ENCODE measurements around the gene VPS72.

DNA sequence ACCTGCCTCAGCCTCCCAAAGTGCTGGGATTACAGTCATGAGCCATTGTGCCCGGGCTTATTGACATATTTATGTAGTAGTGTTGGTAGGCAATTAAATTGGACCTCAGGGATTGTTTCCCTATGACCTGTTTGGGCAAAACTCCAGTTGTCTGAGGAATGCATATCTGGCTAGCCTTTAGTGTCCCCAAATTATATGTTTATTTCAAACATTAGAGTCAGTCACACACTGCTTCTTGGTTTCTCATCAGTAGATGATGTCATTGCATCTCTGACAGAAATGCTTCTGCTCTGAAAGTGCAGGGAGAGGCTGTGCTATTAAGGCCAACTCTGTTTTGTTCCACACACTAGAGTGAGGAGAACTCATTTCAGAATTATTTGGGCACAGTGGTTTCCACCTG, 20.8 kb upstream of the VPS72 start:
- no peak for TF ChIP-seq YY1 (IDR thresholded peaks at IDR 0.05; ENCODE audit: low read depth)
- no peak for TF ChIP-seq CTCF (IDR thresholded peaks at IDR 0.05)
- TF ChIP-seq RCOR1 (IDR thresholded peaks at IDR 0.05; ENCODE audit: low read length), result no peak
- TF ChIP-seq EZH2phosphoT487 (IDR thresholded peaks at IDR 0.05; ENCODE audit: borderline replicate concordance, low read depth), result no peak
- TF ChIP-seq, protein P1, sequence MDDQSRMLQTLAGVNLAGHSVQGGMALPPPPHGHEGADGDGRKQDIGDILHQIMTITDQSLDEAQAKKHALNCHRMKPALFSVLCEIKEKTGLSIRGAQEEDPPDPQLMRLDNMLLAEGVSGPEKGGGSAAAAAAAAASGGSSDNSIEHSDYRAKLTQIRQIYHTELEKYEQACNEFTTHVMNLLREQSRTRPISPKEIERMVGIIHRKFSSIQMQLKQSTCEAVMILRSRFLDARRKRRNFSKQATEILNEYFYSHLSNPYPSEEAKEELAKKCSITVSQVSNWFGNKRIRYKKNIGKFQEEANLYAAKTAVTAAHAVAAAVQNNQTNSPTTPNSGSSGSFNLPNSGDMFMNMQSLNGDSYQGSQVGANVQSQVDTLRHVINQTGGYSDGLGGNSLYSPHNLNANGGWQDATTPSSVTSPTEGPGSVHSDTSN (IDR thresholded peaks at IDR 0.05), result no peak
- TF ChIP-seq NFIC (IDR thresholded peaks at IDR 0.05; ENCODE audit: borderline replicate concordance), result no peak
- no peak for TF ChIP-seq FOXJ3 (CRISPR knock-in tag; IDR thresholded peaks at IDR 0.05)

Measured in SK-N-SH (cell line).